Hippocampal formation (tissue), 2 donors: ENCODE measurements around the gene WIPF3.

Source experiments
- DNase-seq, 2 donors: peaks; one replicate each; lab custom pipeline; 2025; lab: John Stamatoyannopoulos, UW

Gene WIPF3

DNA sequence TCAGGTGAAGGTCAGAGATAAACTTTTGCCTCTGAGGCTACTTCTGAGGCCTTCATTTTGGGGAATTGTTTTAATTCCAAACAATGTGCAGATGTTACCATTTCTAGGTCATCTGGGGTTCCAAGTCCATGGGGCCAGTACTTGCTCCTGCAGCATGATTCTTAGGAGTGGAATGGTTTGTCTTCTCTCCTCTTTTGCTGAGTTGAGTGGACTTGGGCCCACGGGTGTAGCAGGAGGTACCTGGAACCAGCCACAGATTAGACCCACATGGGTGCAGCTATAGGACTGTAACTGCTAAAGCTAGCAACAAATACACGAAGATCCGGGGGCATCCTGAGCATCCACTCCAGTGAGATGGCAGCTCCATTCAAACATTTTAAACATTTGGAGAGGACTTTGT, 41.6 kb downstream of the WIPF3 start:
- DNase-seq: no peak

- DNase-seq: no peak
Observed at GRCh38 chr7:29848941-29849340, 42.6 kb downstream of the WIPF3 start.

- DNase-seq: no peak
Observed at GRCh38 chr7:29851487-29851886, 45.2 kb downstream of the WIPF3 start.

DNA sequence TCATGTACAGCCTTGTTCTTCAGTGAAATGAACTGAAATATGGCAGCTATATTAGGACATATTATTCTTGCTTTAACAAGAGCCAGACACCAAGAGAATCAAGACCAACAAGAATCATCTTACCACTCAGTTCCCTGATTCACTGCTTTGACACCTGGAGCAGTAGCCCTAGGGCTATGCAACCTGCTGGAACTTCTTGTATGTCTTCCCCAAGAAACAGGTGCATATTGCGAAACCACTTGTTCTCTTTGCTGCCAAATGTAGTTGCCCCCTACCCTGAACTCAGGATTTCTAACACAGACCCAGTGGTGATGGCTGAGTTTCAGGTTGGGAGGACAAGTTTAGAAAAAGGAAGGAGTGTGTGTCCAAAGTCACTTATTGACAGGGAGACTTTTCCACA, 46.1 kb downstream of the WIPF3 start:
- no peak for DNase-seq

DNA sequence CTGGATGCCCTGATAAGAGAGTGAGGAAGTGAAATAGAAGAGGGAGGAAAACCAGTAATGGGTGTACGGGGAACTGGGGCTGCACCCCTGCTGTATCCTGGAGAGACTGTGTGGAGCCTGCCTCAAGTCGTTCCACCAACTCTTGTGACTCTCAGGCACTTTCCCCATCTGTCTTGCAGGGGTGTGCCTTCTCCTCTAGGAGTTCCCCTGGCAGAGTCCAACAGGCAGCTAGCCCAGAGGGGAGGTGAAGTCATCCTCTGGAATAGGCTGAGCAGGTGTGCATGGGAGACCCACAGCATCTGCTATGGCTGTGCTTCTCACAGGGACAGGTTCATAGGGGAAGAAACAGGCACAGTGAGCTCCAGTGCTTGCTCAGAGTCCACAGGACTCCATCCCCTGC, 46.8 kb downstream of the WIPF3 start:
- no peak for DNase-seq

DNA sequence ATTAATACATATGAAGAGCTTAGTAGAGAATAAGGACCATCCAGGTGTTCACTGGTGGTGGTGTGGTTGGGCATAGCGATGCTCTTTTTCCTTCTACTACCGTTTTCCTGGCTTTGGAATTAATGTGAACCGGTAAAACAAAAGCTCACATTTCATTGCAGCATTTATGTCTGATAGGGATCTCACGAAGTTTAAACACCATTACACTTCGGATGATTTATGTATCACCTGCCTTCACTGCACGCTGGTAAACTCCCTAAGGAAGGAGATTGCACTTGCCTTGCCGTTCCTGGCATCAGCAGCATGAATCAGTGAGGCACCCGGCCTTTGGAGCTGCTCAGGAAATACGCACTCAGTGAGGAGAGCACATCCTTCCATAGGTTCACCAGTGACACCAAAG, 47.5 kb downstream of the WIPF3 start:
- DNase-seq: no peak

DNA sequence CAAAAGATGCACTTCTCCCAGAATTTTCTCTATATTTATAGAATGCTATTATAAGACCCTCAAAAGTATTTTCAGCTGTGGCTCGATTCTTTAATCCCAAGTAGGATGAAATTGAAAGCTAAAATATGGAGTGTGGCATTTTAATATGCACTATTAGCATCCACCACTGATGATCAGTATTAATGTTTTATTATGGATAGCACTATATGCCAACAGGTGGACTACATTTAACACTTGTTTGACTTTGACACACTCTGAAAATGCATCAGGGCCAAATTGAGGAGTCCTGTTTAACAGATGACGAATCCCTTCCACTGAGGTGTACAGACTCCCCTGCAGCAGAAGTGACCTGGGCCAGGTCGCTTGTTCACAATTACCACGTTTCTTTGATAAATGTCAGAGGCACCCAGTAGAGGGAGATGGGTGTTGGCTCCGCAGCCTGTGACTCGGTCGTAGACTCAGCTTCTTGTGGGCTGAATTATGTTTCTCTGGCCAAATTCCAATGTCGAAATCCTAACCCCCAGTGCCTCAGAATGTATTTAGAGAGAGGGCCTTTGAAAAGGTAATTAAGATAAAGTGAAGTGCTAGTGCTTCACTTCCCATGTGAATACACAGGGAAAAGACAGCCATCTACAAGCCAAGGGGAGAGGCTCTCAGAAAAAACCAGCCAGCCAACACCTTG, 48.1 kb downstream of the WIPF3 start:
- no peak for DNase-seq

- DNase-seq: no peak
Observed at GRCh38 chr7:29857654-29858053, 51.3 kb downstream of the WIPF3 start.

DNA sequence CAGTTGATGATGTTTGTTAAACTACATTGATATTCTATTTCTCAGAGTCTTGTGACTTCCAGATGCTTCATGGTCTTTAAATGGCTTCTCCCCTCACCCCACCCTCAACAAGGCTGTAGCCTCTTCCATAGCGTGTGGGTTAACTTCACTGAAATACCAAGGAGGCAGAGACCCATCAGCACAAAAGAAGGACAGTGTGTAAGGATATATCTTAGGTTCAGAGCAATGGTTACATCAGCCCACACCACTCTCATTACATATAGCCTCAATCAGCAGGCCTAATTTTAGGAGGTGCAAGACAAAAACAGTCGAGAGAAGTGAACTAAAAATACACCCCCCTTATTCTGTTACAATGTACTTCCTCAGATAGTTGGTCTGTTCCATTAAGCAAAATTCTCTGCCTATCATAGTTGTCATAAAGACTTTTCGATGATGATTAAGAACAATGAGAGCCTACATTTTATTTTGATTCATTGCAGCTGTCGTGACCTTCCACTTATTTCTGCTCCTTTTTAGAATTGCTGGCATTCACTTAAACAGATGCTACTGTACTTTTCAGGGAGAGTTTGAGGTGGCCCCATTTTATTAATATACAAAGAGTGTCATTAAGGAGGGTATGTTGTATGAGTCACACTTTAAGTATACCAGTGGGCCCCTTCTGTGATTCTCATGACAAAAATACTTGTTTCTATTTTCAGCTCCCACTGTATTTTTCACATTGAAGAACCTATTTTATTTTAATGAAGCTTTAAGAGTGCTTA, 52.1 kb downstream of the WIPF3 start:
- no peak for DNase-seq

- no peak for DNase-seq
Observed at GRCh38 chr7:29859104-29859503, 52.8 kb downstream of the WIPF3 start.

DNA sequence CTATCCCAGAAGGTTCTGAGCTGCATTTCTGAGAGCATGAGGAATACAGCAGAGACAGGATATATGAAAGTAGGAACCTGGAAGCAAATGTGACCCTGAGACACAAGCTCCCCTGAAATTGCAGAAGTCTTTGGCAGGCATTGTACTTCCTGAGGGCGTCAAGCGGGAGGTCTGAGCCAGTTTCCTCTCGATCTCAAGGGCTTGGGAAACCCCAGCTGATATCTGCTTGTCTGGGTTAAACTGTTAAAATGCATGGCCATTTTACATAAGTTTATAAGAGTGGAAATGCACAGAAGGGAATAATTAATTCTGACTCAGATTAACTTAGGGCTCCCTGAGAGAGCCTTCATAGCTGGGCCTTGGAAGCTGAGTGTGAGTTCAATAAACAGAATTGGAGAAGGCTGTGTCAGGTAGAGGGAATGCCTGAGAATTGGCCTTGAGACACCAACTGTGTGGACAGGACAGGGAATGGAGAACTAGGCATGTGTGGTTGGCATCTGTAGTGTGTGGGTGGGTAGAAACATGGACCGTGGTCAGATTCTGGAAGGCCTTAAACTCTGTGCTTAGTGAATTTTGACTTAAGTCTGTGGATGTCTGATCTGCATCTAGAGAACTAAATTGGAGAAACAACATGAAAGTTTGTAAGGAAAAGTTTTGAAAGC, 53.3 kb downstream of the WIPF3 start:
- DNase-seq: peak in 1 of 2 donors; percentile 29

GRCh38 chr7:29860186-29860585, 53.9 kb downstream of the WIPF3 start:
- no peak for DNase-seq

DNA sequence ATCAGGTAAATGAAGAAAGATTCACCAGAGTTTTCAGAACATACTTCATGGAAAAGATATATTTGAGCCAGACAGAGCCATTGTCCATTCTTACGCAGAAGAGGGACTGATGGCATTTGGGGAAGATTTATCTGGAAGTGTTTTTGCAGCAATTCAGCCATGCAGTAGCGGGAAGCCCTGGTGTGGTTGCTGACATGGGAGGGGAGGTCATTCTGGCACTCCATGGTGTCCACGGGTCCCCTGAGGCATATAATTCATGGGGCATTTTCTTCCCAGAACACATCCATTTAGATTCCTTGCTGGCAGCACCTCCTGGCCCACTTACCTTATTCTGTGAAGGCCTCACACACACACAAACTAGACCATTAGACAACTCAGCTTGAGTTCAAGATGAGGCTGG, 55.6 kb downstream of the WIPF3 start:
- DNase-seq: no peak

- no peak for DNase-seq
Observed at GRCh38 chr7:29864656-29865055, 58.3 kb downstream of the WIPF3 start.

DNA sequence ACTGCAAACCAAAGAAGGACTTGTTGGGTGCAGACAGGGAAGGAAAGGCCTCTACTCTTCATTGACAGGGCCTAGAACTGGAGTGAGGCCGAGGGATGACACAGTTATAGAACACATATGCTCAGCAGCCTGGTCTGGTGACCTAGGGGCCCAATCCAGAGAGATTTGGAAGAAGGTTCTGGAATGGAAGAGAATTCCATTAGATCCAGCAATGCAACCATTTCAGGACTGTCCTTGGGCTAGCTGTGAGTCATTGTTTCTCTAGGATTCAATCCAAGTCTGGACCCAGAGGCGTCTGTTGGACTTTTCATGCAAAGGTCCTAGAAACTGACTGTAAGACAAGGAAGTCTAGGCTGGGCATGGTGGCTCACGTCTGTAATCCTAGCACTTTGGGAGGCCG, 59.2 kb downstream of the WIPF3 start:
- DNase-seq: no peak

- DNase-seq: peak; percentile 25 to 29
Observed at GRCh38 chr7:29866490-29866930, 60.2 kb downstream of the WIPF3 start.

DNA sequence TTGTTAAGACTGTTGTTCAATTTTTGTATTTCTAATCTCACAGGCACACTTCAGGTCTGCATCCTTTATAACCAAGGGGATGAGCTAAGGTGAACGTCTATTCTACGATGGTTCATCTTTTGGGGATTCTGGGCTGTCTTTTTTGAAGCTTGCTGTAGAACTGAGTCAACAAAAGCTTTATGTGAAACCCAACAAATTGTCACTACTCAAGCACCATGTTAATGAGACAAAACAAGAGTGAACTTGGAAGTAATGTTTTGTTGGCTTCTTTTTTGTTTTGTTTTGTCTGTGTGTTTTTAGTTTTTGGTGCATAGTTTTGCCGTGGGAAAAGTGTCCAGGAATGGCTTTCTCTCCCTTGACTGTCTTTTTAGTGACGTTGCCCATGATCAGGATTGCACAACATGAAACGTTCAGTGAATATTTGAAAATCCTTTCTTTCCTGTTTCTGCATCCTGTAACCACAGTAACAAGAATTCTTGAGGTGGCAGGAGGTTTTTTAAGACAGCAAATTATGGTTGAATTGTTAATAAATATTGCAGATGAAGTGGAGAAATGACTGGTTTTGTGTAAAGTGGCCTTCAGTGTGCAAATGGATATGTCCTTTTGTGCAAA, 65.6 kb downstream of the WIPF3 start:
- no peak for DNase-seq

- no peak for DNase-seq
Observed at GRCh38 chr7:29873644-29874294, 67.5 kb downstream of the WIPF3 start.

DNA sequence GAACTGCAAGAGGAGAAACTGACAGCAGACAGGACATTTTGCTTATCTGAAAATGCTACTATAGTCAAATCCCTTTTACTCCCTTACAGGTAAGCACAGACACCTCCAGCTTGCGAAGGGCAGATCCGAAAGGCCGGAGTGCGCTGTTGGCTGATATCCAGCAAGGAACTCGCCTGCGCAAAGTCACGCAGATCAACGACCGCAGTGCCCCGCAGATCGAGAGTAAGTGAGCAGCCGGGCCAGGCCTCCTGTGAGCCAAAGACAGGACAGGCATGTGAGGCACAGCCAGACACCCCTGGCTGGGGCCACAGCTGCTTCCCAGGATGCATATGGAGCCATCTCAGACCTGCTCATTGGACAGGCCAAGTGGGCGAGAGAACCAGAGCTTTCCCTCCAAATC, 69.4 kb downstream of the WIPF3 start:
- no peak for DNase-seq

GRCh38 chr7:29877196-29877595, 70.9 kb downstream of the WIPF3 start:
- no peak for DNase-seq

GRCh38 chr7:29878081-29878688, 71.9 kb downstream of the WIPF3 start:
- DNase-seq: no peak

- no peak for DNase-seq
Observed at GRCh38 chr7:29879609-29880008, 73.3 kb downstream of the WIPF3 start.
